Heart right ventricle (tissue), 16 donors: ENCODE results near the gene MRAP. TPM values are rescaled to one million over a fixed set of nuclear protein-coding genes. Genes with fewer than 3 reads are reported as not detected.
A peak's percentile ranks its signal among the peaks of the same experiment; 100 is the strongest.

Source experiments
- ATAC-seq, 8 donors: fragments of 200-7000 bp; cut with Tn5 transposase; one replicate each; pipeline ENCODE4 v1.9.1; 2020; ENCODE audit warnings: mild to moderate bottlenecking in 8 of 8, moderate library complexity in 8 of 8, moderate number of reproducible peaks in 1 of 8
- DNase-seq, 2 donors: peaks; one replicate each; pipeline ENCODE4 v3.0.0-alpha.2; 2020
- H3K27ac ChIP-seq, 10 donors: fragments of 200-600 bp; sonication (generic) in 2 of 10; one replicate each; pipeline versions ENCODE4 v1.5.0 to v1.8.0; 2020 to 2022; ENCODE audit warnings: mild to moderate bottlenecking in 3 of 10
- H3K27me3 ChIP-seq, 7 donors: fragments of 200-600 bp; one replicate each; pipeline ENCODE4 v1.8.0; 2021 to 2022; ENCODE audit warnings: mild to moderate bottlenecking in 2 of 7
- H3K36me3 ChIP-seq, 9 donors: fragments of 200-600 bp; sonication (generic) in 1 of 9; one replicate each; pipeline versions ENCODE4 v1.5.0 to v1.8.0; 2020 to 2022; ENCODE audit warnings: mild to moderate bottlenecking in 2 of 9
- H3K4me1 ChIP-seq, 9 donors: fragments of 200-600 bp; sonication (generic) in 1 of 9; one replicate each; pipeline versions ENCODE4 v1.5.0 to v1.8.0; 2020 to 2022; ENCODE audit warnings: mild to moderate bottlenecking in 4 of 9
- H3K4me3 ChIP-seq, 10 donors: fragments of 200-600 bp; sonication (generic) in 2 of 10; one replicate each; pipeline versions ENCODE4 v1.5.0 to v1.8.0; 2020 to 2022; ENCODE audit warnings: mild to moderate bottlenecking in 7 of 10, moderate library complexity in 2 of 10
- H3K9me3 ChIP-seq, 11 donors: fragments of 200-600 bp in 10 of 11; sonication (generic) in 2 of 11; one replicate each; pipeline versions ENCODE4 v1.5.0 to v1.8.0; 2013 to 2022; ENCODE audit warnings: mild to moderate bottlenecking in 2 of 11, control low read depth in 1 of 11, moderate library complexity in 1 of 11
- WGBS, 2 donors: extraction: QIAGEN DNeasy Blood & Tissue Kit; methylation state at CpG; one replicate each; pipeline ENCODE4 v1.1.7; 2013; ENCODE audit warnings: inconsistent platforms in 1 of 2; 5-methylcytosine and 5-hydroxymethylcytosine counted together
- intact Hi-C, 10 donors: fragments of 100-400 bp; cut with DNase I; formaldehyde crosslinking; loops; one replicate each; pipeline versions ENCODE4 v1.11.1 to v1.14.2; 2022
- polyA plus RNA-seq, 2 donors: library from polyadenylated mRNA; stranded (reverse); fragments of 200-250 nt; gene quantifications; one replicate each; pipeline ENCODE4 v1.2.3, GENCODE V29; 2013
- total RNA-seq, 10 donors: library from RNA; stranded (reverse); fragmentation: NEBNext Ultra II Directional in 3 of 10; extraction: Animal tissue kit (Norgen Biotek cat#: 25700) in 3 of 10; gene quantifications; one replicate each; pipeline versions ENCODE4 v1.2.1 to v1.2.4, GENCODE V29; 2021 to 2023
- TF ChIP-seq, protein P1 (sequence below), 9 donors: fragments of 200-600 bp; sonication (generic) in 2 of 9; IDR thresholded peaks; one replicate each; pipeline versions ENCODE4 v1.5.0 to v1.8.0; 2021 to 2022; ENCODE audit warnings: antibody characterized with exemption in 9 of 9, mild to moderate bottlenecking in 5 of 9, moderate library complexity in 1 of 9
- donor health status: Arrhythmogenic right ventricular cardiomyopathy.
- donor health status: ischemic (EF 13 %, LVEDD 7.1; RV severe dilation, severe dysfunction).
- donor health status: healthy with polysubstance abuse.
- donor health status: DM: no; HTN: yes; CAD: no.
- donor health status: DM: no; HTN: no; CAD: no.
- donor health status: ischemic (EF 25% LVEDD 6.9; RV normal size, moderate dysfunction).
- donor health status: ischemic (EF 25% LVEDD 5.7; RV mildly dilated, moderate dysfunction).
- donor health status: healthy.
- donor health status: DM: yes; HTN: yes; CAD: no.
- donor health status: Ischemic cardiomyopathy.
- donor health status: ischemic (EF 35%, LVEDD 5.7; RV mildly dilated, moderate dysfunction).
- donor health status: nonischemic (EF 11% LVEDD 7.7; RV severe dilation, severe dysfunction).
- donor health status: DM: yes; HTN: yes; CAD: no.
- donor health status: PGD.
- donor health status: ischemic (EF 29% LVEDD 5.4; RV normal size, mild dysfunction).
- donor health status: nonischemic (EF 23%, LVEDD 6.1; RV moderate dilation, normal function).

The MRAP gene
- total and polyA plus RNA-seq, 12 donors = 0.63 to 10.5 (median 0.78) TPM; not detected in 5

DNA sequence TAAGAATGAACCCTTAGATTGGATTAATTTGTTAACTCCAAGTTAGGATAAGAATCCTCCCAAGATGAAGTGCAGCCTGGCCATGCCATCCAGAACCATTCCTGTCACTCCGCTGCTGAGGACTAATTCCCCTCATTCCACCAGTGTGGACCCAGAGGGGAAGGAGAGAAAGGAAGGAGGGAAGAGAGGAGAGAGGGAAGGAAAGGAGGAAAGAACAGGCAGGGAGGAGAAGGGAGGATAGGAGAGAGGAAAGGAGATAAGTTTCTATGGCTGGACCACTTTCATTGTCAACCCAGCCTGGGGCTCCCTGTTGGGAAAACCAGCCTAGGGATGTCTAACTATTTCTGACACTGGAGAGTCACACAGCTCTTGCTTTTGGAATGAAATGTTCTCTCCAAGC lies 4.7 kb downstream of the MRAP start:
- intact Hi-C loops = no loop called here
- Histone ChIP-seq H3K9me3 (no peaks in the 10 kb centered on the region), H3K27me3 (no peaks in the 10 kb centered on the region), H3K36me3 (peaks cover 0 to 15% (median 0%) of the 10 kb centered on the region in 9 donors), H3K4me1 (peaks cover 0 to 7% (median 0%) of the 10 kb centered on the region in 9 donors), H3K27ac (no peak overlapping the region), H3K4me3 (no peak overlapping the region)
- ATAC-seq = no peak
- TF ChIP-seq, protein P1, sequence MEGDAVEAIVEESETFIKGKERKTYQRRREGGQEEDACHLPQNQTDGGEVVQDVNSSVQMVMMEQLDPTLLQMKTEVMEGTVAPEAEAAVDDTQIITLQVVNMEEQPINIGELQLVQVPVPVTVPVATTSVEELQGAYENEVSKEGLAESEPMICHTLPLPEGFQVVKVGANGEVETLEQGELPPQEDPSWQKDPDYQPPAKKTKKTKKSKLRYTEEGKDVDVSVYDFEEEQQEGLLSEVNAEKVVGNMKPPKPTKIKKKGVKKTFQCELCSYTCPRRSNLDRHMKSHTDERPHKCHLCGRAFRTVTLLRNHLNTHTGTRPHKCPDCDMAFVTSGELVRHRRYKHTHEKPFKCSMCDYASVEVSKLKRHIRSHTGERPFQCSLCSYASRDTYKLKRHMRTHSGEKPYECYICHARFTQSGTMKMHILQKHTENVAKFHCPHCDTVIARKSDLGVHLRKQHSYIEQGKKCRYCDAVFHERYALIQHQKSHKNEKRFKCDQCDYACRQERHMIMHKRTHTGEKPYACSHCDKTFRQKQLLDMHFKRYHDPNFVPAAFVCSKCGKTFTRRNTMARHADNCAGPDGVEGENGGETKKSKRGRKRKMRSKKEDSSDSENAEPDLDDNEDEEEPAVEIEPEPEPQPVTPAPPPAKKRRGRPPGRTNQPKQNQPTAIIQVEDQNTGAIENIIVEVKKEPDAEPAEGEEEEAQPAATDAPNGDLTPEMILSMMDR (IDR thresholded peaks at IDR 0.05) = no peak
- no peak for DNase-seq
- WGBS, 2 donors = 100% methylated on average over 1 of the region's 1 CpG

DNA sequence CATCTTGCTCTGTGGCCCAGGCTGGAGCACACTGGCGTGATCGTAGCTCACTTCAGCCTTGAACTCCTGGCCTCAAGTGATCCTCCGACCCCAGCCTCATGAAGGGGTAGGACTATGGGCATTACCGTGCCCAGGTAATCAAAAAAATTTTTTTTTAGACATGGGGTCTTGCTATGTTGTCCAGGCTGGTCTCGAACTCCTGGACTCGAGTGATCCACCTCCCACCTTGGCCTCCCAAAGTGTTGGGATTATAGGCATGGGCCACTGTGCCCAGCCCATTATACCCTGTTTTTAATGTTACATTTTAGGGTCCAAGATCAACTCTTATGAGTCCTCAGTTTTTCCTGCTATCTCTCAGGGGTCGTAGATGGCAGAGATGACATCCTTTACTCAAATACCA lies 6.3 kb downstream of the MRAP start:
- Histone ChIP-seq H3K4me1 (peaks cover 0 to 7% (median 0%) of the 10 kb centered on the region in 9 donors), H3K27ac (no peak overlapping the region), H3K9me3 (no peaks in the 10 kb centered on the region), H3K36me3 (peaks cover 0 to 23% (median 0%) of the 10 kb centered on the region in 9 donors), H3K27me3 (no peaks in the 10 kb centered on the region), H3K4me3 (no peak overlapping the region)
- TF ChIP-seq, protein P1 (IDR thresholded peaks at IDR 0.05) = no peak
- ATAC-seq (no peak), DNase-seq (no peak)
- WGBS, 2 donors = 95% methylated on average over 7 of the region's 7 CpGs
- intact Hi-C loops = loop anchor here in 1 of 10 donors (5.0 kb wide), 1 partner anchor 157 kb away; no protein-coding TSS in a partner anchor

DNA sequence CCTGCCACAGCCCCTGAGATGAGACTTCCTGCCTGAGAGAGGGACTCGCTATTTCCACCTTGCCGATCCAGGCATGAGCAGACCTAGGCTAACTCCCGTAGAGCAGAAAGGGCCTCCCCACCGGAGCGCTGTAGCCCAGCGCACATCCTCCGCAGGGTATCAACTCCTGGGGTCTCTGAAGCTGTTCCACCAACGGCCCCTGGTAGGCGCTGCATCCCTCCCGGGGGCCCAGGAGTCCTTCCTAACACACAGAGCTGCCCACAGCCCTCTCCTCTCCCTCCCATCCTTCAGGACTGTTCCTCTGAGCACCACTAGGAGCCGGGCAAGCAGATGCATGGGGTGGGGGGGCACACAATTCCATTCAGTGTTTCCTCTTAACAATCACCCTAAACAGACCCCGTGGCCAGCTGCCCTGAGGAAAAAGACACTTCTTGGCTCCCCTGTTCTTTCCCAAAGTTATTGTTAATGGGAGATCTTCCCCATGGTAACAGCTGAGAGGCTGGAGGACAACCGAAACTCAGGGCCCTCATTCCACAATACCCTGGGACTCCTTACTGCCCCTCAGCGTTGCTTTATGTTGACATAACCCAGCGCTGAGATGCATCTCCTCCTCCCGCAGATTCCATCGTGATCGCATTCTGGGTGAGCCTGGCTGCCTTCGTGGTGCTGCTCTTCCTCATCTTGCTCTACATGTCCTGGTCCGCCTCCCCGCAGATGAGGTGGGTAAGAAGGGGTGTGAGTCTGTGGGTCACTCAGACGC lies 7.5 kb downstream of the MRAP start:
- H3K27ac ChIP-seq = peak overlapping the region in 1 of 10 donors; percentile 4
- 48 to 51% methylated on average over 22 of the region's 22 CpGs for WGBS, 2 donors
- peaks cover 0 to 25% (median 0%) of the 10 kb centered on the region in 9 donors for H3K36me3 ChIP-seq
- intact Hi-C loops = loop anchor here in 1 of 10 donors (5.0 kb wide), 1 partner anchor 156 kb away; no protein-coding TSS in a partner anchor
- peak in 7 of 8 donors; percentile 40 to 73 (median 53) for ATAC-seq
- peak overlapping the region in 1 of 10 donors; percentile 11 for H3K4me3 ChIP-seq
- H3K9me3 ChIP-seq = no peaks in the 10 kb centered on the region
- H3K4me1 ChIP-seq = peaks cover 0 to 7% (median 0%) of the 10 kb centered on the region in 9 donors
- no peaks in the 10 kb centered on the region for H3K27me3 ChIP-seq
- TF ChIP-seq, protein P1 (IDR thresholded peaks at IDR 0.05) = peak in 6 of 9 donors; percentile 33 to 62 (median 38)
- DNase-seq = peak in 1 of 2 donors; percentile 35

DNA sequence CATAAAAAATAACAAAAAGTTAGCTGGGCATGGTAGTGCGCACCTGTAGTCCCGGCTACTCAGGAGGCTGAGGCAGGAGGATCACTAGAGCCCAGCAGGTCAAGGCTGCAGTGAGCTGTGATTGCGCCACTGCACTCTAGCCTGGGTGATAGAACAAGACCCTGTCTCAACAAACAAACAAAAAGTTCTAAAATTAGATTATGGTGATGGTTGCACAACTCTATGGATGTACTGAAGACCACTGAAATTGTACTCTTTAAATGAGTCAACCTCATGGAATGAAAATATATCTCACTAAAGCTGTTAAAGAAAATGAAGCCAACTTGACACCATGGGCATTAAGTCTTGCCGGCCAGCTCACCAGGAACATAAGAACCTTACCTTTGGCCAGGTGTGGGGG lies 9.1 kb downstream of the MRAP start:
- TF ChIP-seq, protein P1 (IDR thresholded peaks at IDR 0.05) = no peak
- DNase-seq (no peak), ATAC-seq (no peak)
- Histone ChIP-seq H3K4me3 (no peak overlapping the region), H3K36me3 (peaks cover 0 to 35% (median 0%) of the 10 kb centered on the region in 9 donors), H3K27ac (no peak overlapping the region), H3K27me3 (no peaks in the 10 kb centered on the region), H3K4me1 (peaks cover 0 to 14% (median 2%) of the 10 kb centered on the region in 9 donors), H3K9me3 (no peaks in the 10 kb centered on the region)
- intact Hi-C loops = loop anchor here in 1 of 10 donors (5.0 kb wide), 1 partner anchor 155 kb away; no protein-coding TSS in a partner anchor
- 99% methylated on average over 4 of the region's 4 CpGs for WGBS, 2 donors
